ENCODE results near the gene GRB7.
"Not testable (repeated sequence)": the region's sequence is repeated elsewhere in the genome, so short reads cannot be mapped to it uniquely, and the experiment has no call there.

Gene GRB7

DNA sequence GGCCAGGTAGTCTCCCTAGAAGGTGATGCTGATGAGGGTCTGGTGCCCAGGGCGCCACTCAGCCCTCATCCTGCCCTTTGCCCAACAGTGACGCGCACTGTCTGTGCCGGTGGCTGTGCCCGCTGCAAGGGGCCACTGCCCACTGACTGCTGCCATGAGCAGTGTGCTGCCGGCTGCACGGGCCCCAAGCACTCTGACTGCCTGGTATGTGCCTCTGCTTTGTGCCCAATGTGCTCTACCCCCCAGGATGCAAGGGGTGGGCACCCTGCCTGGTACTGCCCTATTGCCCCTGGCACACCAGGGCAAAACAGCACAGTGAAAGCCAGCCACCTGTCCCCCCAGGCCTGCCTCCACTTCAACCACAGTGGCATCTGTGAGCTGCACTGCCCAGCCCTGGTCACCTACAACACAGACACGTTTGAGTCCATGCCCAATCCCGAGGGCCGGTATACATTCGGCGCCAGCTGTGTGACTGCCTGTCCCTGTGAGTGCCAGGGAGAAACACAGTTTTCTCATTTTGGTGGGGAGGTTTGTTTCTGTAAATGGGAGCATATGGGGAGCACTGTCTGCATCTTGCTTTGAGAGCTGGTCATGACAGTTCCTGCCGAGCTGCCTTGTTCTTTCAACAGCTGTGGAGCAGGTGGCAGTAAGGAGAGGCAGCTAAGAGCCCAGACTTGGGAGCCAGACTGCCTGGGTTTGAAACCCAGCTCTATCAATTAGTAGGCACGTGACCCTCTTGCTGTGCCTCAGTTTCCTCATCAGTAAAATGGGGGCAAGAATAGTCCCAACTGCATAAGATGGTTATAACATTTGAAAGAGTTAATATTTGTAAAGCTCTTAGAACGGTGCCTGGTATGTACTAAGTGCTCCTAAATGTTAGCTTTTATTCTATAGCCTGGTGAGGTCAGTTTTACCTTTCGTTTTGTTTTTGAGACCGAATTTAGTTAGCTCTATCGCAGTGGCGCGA is 27.5 kb upstream of the GRB7 start:
- DNase-seq, result no peak

DNA sequence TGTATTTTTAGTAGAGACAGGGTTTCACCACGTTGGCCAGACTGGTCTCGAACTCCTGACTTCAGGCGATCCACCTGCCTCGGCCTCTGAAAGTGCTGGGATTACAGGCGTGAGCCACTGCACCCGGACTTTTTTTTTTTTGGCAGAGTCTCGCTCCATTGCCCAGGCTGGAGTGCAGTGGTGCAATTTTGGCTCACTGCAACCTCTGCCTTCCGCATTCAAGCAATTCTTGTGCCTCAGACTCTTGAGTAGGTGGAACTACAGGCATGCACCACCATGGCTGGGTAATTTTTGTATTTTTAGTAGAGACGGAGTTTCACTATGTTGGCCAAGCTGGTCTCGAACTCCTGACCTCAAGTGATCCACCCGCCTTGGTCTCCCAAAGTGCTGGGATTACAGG is 26.7 kb upstream of the GRB7 start:
- not testable (repeated sequence) for DNase-seq

DNA sequence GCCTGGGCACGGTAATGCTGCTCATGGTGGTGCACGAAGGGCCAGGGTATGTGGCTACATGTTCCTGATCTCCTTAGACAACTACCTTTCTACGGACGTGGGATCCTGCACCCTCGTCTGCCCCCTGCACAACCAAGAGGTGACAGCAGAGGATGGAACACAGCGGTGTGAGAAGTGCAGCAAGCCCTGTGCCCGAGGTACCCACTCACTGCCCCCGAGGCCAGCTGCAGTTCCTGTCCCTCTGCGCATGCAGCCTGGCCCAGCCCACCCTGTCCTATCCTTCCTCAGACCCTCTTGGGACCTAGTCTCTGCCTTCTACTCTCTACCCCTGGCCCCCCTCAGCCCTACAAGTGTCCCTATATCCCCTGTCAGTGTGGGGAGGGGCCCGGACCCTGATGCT is 25.9 kb upstream of the GRB7 start:
- no peak for DNase-seq

DNA sequence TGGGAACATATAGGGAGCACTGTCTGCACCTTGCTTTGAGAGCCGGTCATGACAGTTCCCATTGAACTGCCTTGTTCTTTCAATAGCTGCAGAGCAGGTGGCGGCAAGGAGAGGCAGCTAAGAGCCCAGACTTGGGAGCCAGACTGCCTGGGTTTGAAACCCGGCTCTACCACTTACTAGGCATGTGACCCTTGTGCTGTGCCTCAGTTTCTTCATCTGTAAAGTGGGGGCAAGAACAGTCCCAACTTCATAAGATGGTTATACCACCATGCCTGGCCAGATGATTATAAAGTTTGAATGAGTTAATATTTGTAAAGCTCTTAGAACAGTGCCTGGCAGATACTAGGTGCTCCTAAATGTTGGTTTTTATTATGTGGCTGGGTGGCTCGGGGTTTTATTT is 23.5 kb upstream of the GRB7 start:
- no peak for DNase-seq

DNA sequence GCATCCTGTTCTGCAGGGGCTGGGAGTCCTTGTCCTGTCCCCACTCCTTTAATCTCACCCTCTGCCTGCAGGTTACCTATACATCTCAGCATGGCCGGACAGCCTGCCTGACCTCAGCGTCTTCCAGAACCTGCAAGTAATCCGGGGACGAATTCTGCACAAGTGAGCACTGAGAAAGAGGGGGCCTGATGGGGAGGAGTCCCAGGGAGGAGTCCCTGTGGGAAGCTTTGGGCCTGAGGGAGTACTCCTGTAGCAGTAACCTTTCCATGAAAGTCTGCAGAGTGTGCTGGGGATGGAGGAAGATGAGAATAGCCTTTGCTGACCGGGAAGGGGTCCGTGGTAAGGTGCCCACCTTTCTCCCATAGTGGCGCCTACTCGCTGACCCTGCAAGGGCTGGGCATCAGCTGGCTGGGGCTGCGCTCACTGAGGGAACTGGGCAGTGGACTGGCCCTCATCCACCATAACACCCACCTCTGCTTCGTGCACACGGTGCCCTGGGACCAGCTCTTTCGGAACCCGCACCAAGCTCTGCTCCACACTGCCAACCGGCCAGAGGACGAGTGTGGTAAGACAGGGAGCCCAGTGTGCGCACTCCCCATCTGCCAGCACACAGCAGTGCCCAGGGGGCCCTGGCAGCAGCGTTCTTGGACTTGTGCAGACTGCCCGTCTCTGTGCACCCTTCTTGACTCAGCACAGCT is 22.2 kb upstream of the GRB7 start:
- DNase-seq, result no peak

GRCh38 chr17:39716073-39716818 is 21.5 kb upstream of the GRB7 start:
- DNase-seq, result no peak

- DNase-seq, result no peak
These were observed 20.7 kb upstream of the GRB7 start for GRCh38 chr17:39716879-39717536.

- no peak for DNase-seq
These were observed 20.1 kb upstream of the GRB7 start for GRCh38 chr17:39717660-39718059.

GRCh38 chr17:39719563-39720355 is 18.0 kb upstream of the GRB7 start:
- DNase-seq, result no peak

GRCh38 chr17:39722104-39722503 is 15.6 kb upstream of the GRB7 start:
- no peak for DNase-seq

GRCh38 chr17:39722965-39723848 is 14.5 kb upstream of the GRB7 start:
- no peak for DNase-seq

GRCh38 chr17:39724731-39725130 is 13.0 kb upstream of the GRB7 start:
- no peak for DNase-seq

DNA sequence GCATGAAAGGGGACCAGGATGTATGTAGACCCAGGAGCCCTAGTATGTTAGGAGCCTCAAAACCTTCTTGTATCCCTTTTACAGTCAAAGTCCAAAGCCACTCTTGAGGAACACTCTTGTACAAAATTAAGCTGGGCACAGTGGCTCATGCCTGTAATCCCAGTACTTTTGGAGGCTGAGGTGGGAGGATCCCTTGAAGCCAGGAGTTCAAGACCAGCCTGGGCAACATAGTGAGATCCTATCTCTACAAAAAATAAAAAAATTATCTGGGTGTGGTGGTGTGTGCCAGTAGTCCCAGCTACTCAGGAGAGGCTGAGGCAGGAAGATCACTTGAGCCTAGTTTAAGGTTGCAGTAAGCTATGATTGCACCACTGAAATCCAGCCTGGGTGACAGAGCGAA is 11.8 kb upstream of the GRB7 start:
- DNase-seq, result not testable (repeated sequence)

GRCh38 chr17:39726617-39727016 is 11.1 kb upstream of the GRB7 start:
- no peak for DNase-seq

DNA sequence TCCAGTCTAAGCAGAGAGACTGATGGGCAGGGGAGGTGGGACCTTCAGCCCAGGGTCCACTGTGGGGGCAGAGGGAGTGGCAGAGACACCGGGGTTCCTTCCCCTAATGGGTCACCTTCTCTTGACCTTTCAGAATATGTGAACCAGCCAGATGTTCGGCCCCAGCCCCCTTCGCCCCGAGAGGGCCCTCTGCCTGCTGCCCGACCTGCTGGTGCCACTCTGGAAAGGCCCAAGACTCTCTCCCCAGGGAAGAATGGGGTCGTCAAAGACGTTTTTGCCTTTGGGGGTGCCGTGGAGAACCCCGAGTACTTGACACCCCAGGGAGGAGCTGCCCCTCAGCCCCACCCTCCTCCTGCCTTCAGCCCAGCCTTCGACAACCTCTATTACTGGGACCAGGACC is 10.2 kb upstream of the GRB7 start:
- DNase-seq, result no peak

DNA sequence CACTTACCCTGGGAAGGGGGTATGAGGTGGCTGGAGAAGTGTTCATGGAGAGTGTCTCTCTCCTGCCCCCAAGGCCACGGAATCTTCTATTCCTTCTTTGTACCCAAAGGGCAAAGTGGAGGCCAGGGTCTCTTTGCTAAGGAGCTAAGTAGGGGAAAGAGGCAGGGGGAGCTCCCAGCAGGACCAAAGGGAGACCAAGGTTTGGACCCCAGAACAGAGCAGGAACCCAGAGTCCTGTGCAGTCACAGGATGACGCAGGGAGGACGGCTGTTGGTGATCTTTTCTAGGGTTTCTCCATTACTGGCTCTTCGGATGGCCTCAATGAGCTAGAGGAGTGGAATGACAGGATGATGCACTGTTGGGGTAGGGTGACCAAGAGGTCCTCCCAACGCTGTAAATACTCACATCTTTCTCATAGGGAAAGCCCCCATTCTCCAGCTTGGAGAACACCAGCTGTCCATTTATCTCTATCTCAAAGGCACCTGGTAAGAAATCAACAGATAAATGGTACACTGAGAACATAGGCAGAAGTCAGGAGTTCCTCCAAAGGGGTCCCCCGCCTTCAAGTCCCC is 8.4 kb upstream of the GRB7 start:
- DNase-seq, result no peak

- peak; percentile 40 for DNase-seq
These were observed 7.4 kb upstream of the GRB7 start, which contains the start of gene MIEN1 for GRCh38 chr17:39730095-39730921. Gene MIEN1, minus strand, starts transcription at chr17:39730532. Its CDS starts 37 bp downstream, at chr17:39730495.

GRCh38 chr17:39732586-39732985 is 5.2 kb upstream of the GRB7 start:
- DNase-seq, result no peak

DNA sequence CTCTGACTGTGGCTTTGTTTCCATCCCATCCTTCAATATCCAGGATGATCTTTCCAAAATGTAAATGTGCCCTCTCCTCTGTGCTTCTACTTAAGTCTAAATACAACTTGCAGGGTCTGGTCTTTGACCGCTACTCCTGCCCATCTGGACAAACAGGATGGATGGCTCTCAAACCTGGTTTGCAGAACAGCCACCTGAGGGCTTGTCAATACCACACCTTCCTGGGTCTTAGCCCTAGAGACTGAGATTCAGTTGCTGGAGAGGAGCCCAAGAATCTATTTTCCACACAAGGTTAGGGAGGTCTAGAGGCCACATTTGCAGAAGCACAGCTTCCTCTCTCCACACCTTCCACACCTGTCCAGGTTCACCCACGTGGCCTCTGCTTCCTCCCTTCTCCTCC is 1.9 kb upstream of the GRB7 start:
- DNase-seq, result no peak

All from NCI-H446 treated with DMSO at 0.1 percent for 48 hours (cell line).